ENCODE data around the gene SULT1C3.

The SULT1C3 gene

DNA sequence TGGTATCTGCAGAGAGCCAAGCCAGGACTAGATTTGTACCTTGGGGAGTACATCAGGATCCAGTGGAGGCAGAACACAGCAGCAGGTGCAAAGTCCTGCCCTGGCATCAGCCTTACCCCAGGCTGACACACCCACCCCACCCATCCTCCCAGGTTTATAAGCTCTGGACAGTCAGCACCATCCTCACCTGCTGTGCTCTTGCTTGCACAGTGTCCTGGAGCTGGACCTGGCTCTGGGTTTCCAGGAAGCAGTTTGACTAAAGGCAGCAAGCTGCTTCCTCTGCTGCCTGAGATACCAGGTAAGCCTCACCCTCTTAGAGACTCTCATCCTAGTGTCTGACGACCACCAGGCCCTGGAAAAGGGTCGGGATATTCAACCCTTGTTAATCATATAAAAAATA, at the start of gene SULT1C3:
Gene SULT1C3, plus strand, starts transcription at position 183 of the 400 bp plus-strand sequence. CDS start 7,227 bp downstream, outside the sequence.
- no peak for TF ChIP-seq CTCF (IDR thresholded peaks at IDR 0.05; ENCODE audit: poor library complexity, severe bottlenecking)
- ATAC-seq (ENCODE audit: low read depth) (no peak), DNase-seq (ENCODE audit: low spot score) (no peak)
- Histone ChIP-seq H3K9me3 (ENCODE audit: severe bottlenecking) (no peaks in the 10 kb centered on the region), H3K27me3 (ENCODE audit: insufficient read depth, poor library complexity, severe bottlenecking) (no peaks in the 10 kb centered on the region), H3K27ac (ENCODE audit: poor library complexity, severe bottlenecking) (no peak within 1 kb of the TSS), H3K4me3 (ENCODE audit: severe bottlenecking) (no peak within 1 kb of the TSS), H3K4me1 (ENCODE audit: insufficient read depth, poor library complexity, severe bottlenecking) (peaks cover 3% of the 10 kb centered on the region), H3K36me3 (ENCODE audit: low read depth) (no peaks in the 10 kb centered on the region)

DNA sequence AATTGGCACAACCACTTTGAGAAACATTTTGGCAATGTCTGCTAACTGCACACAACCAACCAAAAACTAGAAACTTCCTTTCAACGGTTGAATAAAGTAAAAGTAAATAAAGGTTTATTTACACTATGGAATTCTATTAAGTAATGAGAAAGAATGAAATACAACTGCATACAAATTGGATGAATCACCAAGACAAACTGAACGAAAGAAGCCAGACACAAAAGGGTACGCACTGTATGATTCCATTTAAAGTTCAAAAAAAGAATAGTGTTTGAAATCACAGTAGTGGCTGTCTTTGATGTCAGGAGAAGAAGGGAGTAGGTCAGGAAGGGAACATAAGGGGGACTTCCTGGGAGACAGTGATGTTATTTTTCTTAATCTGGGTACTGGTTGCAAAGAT, 46.5 kb upstream of the SULT1C3 start:
- DNase-seq (ENCODE audit: low spot score) = no peak
- Histone ChIP-seq H3K9me3 (ENCODE audit: severe bottlenecking) (no peaks in the 10 kb centered on the region), H3K27ac (ENCODE audit: poor library complexity, severe bottlenecking) (peak overlapping the region; percentile 18), H3K4me3 (ENCODE audit: severe bottlenecking) (no peak overlapping the region), H3K27me3 (ENCODE audit: insufficient read depth, poor library complexity, severe bottlenecking) (no peaks in the 10 kb centered on the region), H3K36me3 (ENCODE audit: low read depth) (no peaks in the 10 kb centered on the region), H3K4me1 (ENCODE audit: insufficient read depth, poor library complexity, severe bottlenecking) (peaks cover 5% of the 10 kb centered on the region)
- ATAC-seq (ENCODE audit: low read depth) = peak; percentile 88
- no peak for TF ChIP-seq CTCF (IDR thresholded peaks at IDR 0.05; ENCODE audit: poor library complexity, severe bottlenecking)

DNA sequence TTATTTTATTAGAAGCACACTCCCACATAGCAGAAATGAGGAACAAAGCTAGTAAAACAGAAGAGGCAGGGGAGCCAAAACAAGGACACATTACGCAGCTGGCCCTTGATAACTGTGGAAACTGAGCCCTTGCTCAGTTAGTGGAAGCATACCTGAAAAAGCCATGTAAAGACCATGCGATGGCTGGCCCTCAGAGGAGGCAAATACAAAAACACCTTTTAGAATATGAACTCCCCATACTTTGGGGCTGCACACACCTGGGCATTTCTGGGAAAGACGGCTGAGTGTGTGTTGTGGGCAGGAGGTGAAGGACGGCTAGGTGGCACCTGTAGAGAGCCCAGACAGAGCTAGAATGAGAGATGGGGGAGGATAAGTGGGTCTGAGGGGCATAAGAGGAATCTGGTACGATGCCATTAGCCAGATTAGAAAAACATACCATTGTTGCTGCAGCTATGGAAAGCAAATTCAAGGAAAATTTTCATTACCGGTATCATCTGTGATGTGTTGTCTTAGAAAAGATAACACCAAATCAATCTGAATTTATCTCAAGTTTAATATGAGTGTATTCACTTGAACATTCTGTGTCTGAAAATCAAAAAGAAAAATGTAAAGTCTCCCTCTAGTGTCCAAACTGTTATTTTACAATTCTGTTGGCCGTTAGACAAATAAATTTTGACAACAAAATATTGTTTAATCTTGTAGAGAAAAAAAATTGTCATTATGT, 45.2 kb upstream of the SULT1C3 start:
- Histone ChIP-seq H3K4me3 (ENCODE audit: severe bottlenecking) (no peak overlapping the region), H3K36me3 (ENCODE audit: low read depth) (no peaks in the 10 kb centered on the region), H3K9me3 (ENCODE audit: severe bottlenecking) (no peaks in the 10 kb centered on the region), H3K27ac (ENCODE audit: poor library complexity, severe bottlenecking) (no peak overlapping the region), H3K4me1 (ENCODE audit: insufficient read depth, poor library complexity, severe bottlenecking) (peaks cover 5% of the 10 kb centered on the region), H3K27me3 (ENCODE audit: insufficient read depth, poor library complexity, severe bottlenecking) (no peaks in the 10 kb centered on the region)
- ATAC-seq (ENCODE audit: low read depth) (no peak), DNase-seq (ENCODE audit: low spot score) (no peak)
- peak; percentile 75 for TF ChIP-seq CTCF (IDR thresholded peaks at IDR 0.05; ENCODE audit: poor library complexity, severe bottlenecking)

GRCh38 chr2:108195133-108195439, 44.7 kb upstream of the SULT1C3 start:
- Histone ChIP-seq H3K36me3 (ENCODE audit: low read depth) (no peaks in the 10 kb centered on the region), H3K4me3 (ENCODE audit: severe bottlenecking) (no peak overlapping the region), H3K27me3 (ENCODE audit: insufficient read depth, poor library complexity, severe bottlenecking) (no peaks in the 10 kb centered on the region), H3K9me3 (ENCODE audit: severe bottlenecking) (no peaks in the 10 kb centered on the region), H3K27ac (ENCODE audit: poor library complexity, severe bottlenecking) (no peak overlapping the region), H3K4me1 (ENCODE audit: insufficient read depth, poor library complexity, severe bottlenecking) (peaks cover 5% of the 10 kb centered on the region)
- peak; percentile 53 for TF ChIP-seq CTCF (IDR thresholded peaks at IDR 0.05; ENCODE audit: poor library complexity, severe bottlenecking)
- ATAC-seq (ENCODE audit: low read depth) = no peak
- DNase-seq (ENCODE audit: low spot score) = no peak

DNA sequence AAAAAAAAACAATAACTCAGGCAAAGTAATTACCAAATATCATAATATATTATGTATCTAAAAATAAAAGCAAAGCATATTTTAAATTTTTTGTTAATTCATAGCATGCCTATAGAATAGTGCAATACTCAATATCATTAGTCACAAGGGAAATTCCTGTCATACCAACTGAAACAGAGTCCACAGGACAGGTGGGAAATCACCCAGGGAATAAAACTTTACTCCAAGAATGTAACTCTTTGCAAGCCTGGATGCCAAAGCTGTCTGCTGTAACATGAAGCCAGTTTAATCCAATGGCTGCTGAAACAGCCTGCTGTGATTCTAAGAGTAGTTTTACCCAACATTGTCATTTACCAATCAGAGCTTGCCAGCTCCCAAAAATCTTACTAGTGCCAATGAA, 40.0 kb upstream of the SULT1C3 start:
- Histone ChIP-seq H3K9me3 (ENCODE audit: severe bottlenecking) (no peaks in the 10 kb centered on the region), H3K4me1 (ENCODE audit: insufficient read depth, poor library complexity, severe bottlenecking) (no peaks in the 10 kb centered on the region), H3K4me3 (ENCODE audit: severe bottlenecking) (no peak overlapping the region), H3K36me3 (ENCODE audit: low read depth) (no peaks in the 10 kb centered on the region), H3K27ac (ENCODE audit: poor library complexity, severe bottlenecking) (peak overlapping the region; percentile 52), H3K27me3 (ENCODE audit: insufficient read depth, poor library complexity, severe bottlenecking) (no peaks in the 10 kb centered on the region)
- peak; percentile 93 for ATAC-seq (ENCODE audit: low read depth)
- no peak for TF ChIP-seq CTCF (IDR thresholded peaks at IDR 0.05; ENCODE audit: poor library complexity, severe bottlenecking)
- DNase-seq (ENCODE audit: low spot score) = no peak
